IMR-90 (cell line): ENCODE measurements around the gene VEGFA. TPM values are rescaled to one million over a fixed set of nuclear protein-coding genes. Genes with fewer than 3 reads are reported as not detected.
A peak's percentile ranks its signal among the peaks of the same experiment; 100 is the strongest.

Experiments used
- ATAC-seq: fragments of 200-7000 bp; cut with Tn5 transposase; 2 replicates; pipeline ENCODE4 v1.9.1; 2020; ENCODE audit warnings: low read depth, mild to moderate bottlenecking, moderate library complexity
- BruUV-seq: library from RNA; stranded (reverse); fragments of 400-500 nt; replicated peaks from 2 replicates; lab custom pipeline; 2021; lab: Mats Ljungman, UMichigan
- CTCF ChIA-PET: fragments of 300-600 bp; formaldehyde crosslinking; extraction: SDS; loops from one replicate; lab custom pipeline; 2021; ENCODE audit warnings: antibody characterized with exemption; lab: Yijun Ruan, JAX
- POLR2A ChIA-PET: fragments of 300-600 bp; sonication (Branson Sonifier 250); formaldehyde crosslinking; loops from one replicate; lab custom pipeline; 2022; ENCODE audit warnings: antibody characterized with exemption; ENCODE audit not compliant: unreplicated experiment; lab: Charles Lee
- DNase-seq: peaks from one replicate; pipeline ENCODE4 v3.0.0; 2013
- H2AFZ ChIP-seq: replicated peaks from 2 replicates; pipeline ENCODE3; 2013; ENCODE audit warnings: low read length, mild to moderate bottlenecking; ENCODE audit not compliant: poor library complexity
- H2AK5ac ChIP-seq: 2 replicates; pipeline ENCODE4 v1.6.1; 2013; ENCODE audit warnings: low read depth, low read length, inconsistent platforms
- H2AK9ac ChIP-seq: replicated peaks from 2 replicates; pipeline ENCODE3; 2013; ENCODE audit warnings: mild to moderate bottlenecking, low read depth, low read length, moderate library complexity; ENCODE audit not compliant: poor library complexity
- H2BK120ac ChIP-seq: 2 replicates; pipeline ENCODE4 v1.6.1; 2013; ENCODE audit warnings: low read depth, low read length, inconsistent platforms
- H2BK15ac ChIP-seq: 3 replicates; pipeline ENCODE4 v1.6.1; 2013; ENCODE audit warnings: low read depth, low read length, inconsistent platforms
- H2BK20ac ChIP-seq: 2 replicates; pipeline ENCODE4 v1.6.1; 2013; ENCODE audit warnings: low read depth, mild to moderate bottlenecking, inconsistent platforms, low read length, moderate library complexity
- H2BK5ac ChIP-seq: 2 replicates; pipeline ENCODE4 v1.6.1; 2013; ENCODE audit warnings: mild to moderate bottlenecking, low read depth, low read length, inconsistent platforms; ENCODE audit not compliant: poor library complexity, severe bottlenecking
- H3K14ac ChIP-seq: replicated peaks from 2 replicates; pipeline ENCODE4 v1.6.1; 2013; ENCODE audit warnings: low read depth, low read length, inconsistent platforms
- H3K18ac ChIP-seq: 2 replicates; pipeline ENCODE4 v1.6.1; 2013; ENCODE audit warnings: low read depth, low read length, control low read depth
- H3K23ac ChIP-seq: 2 replicates; pipeline ENCODE4 v1.6.1; 2013; ENCODE audit warnings: low read depth, low read length, inconsistent platforms
- H3K27ac ChIP-seq: 2 replicates; pipeline ENCODE4 v1.5.1; 2013; ENCODE audit warnings: mild to moderate bottlenecking, control low read depth, low read length; ENCODE audit not compliant: insufficient read depth
- H3K27me3 ChIP-seq: 2 replicates; pipeline ENCODE4 v1.6.1; 2013; ENCODE audit warnings: low read length; ENCODE audit not compliant: control insufficient read depth, insufficient read depth
- H3K36me3 ChIP-seq: 2 replicates; pipeline ENCODE4 v1.6.1; 2013; ENCODE audit warnings: low read length, mixed read lengths; ENCODE audit not compliant: control insufficient read depth, insufficient read depth
- H3K4ac ChIP-seq: 2 replicates; pipeline ENCODE4 v1.6.1; 2013; ENCODE audit warnings: low read depth, low read length, inconsistent platforms
- H3K4me1 ChIP-seq: 2 replicates; pipeline ENCODE4 v1.6.1; 2013; ENCODE audit warnings: low read length, mixed read lengths; ENCODE audit not compliant: control insufficient read depth, insufficient read depth
- H3K4me2 ChIP-seq: 2 replicates; pipeline ENCODE4 v1.6.1; 2013; ENCODE audit warnings: low read depth, mild to moderate bottlenecking, control low read depth, low read length, moderate library complexity
- H3K4me3 ChIP-seq: 2 replicates; pipeline ENCODE4 v1.5.1; 2013; ENCODE audit warnings: low read depth, mild to moderate bottlenecking, control low read depth, low read length, moderate library complexity; ENCODE audit not compliant: insufficient read depth
- H3K56ac ChIP-seq: 2 replicates; pipeline ENCODE4 v1.6.1; 2013; ENCODE audit warnings: low read length, inconsistent platforms; ENCODE audit not compliant: insufficient read depth; ENCODE audit errors: extremely low read depth
- H3K79me1 ChIP-seq, 2 experiments: 2 replicates each; pipeline ENCODE4 v1.6.1; 2013; ENCODE audit warnings: low read length in 2 of 2, inconsistent platforms in 1 of 2, low read depth in 1 of 2
- H3K9ac ChIP-seq: 2 replicates; pipeline ENCODE4 v1.6.1; 2013; ENCODE audit warnings: low read depth, low read length, control low read depth
- H3K9me1 ChIP-seq: 2 replicates; pipeline ENCODE4 v1.6.1; 2013; ENCODE audit warnings: low read length, inconsistent platforms; ENCODE audit not compliant: insufficient read depth
- H3K9me3 ChIP-seq: 2 replicates; pipeline ENCODE4 v1.6.1; 2013; ENCODE audit warnings: low read length; ENCODE audit not compliant: control insufficient read depth, insufficient read depth
- H4K20me1 ChIP-seq: 2 replicates; pipeline ENCODE4 v1.6.1; 2013; ENCODE audit warnings: low read length, inconsistent platforms; ENCODE audit not compliant: insufficient read depth
- H4K5ac ChIP-seq: 2 replicates; pipeline ENCODE4 v1.6.1; 2013; ENCODE audit warnings: mild to moderate bottlenecking, low read depth, low read length, control low read depth
- H4K8ac ChIP-seq, 2 experiments: 2 replicates each; pipeline ENCODE4 v1.6.1; 2013; ENCODE audit warnings: low read depth in 2 of 2, low read length in 2 of 2, control low read depth in 1 of 2, inconsistent platforms in 1 of 2
- H4K91ac ChIP-seq: 2 replicates; pipeline ENCODE4 v1.6.1; 2013; ENCODE audit warnings: low read depth, low read length, inconsistent platforms; ENCODE audit not compliant: insufficient read depth
- CTCF ChIP-seq: conservative IDR thresholded peaks from 2 replicates; pipeline ENCODE4 v1.5.1; 2012; ENCODE audit warnings: mild to moderate bottlenecking, low read depth, low read length, improper control_type of control experiment
- MAFK ChIP-seq: IDR thresholded peaks from 2 replicates; pipeline ENCODE4 v1.6.1; 2012; ENCODE audit warnings: low read depth, low read length, improper control_type of control experiment
- RAD21 ChIP-seq: IDR thresholded peaks from 2 replicates; pipeline ENCODE4 v1.6.1; 2012; ENCODE audit warnings: low read length, improper control_type of control experiment
- WGBS, 2 experiments: methylation state at CpG; one replicate each; pipeline versions ENCODE4 v1.1.5 to v1.1.7; 2013; ENCODE audit warnings: missing lambda C conversion rate in 2 of 2; ENCODE audit not compliant: insufficient read length in 1 of 2; ENCODE audit errors: extremely low coverage in 2 of 2; 5-methylcytosine and 5-hydroxymethylcytosine counted together
- dilution Hi-C: fragments of 300-500 bp; cut with HindIII; formaldehyde crosslinking; loops from one replicate; pipeline ENCODE4 v1.14.3; 2018; ENCODE audit warnings: low sequenced_read_pairs; ENCODE audit not compliant: unreplicated experiment
- in situ Hi-C: fragments of 300-500 bp; cut with MboI; formaldehyde crosslinking; loops from 3 replicates; pipeline ENCODE4 v1.14.3; 2019; ENCODE audit warnings: low sequenced_read_pairs, inconsistent platforms, mixed read lengths
- intact Hi-C: fragments of 100-400 bp; cut with micrococcal nuclease; formaldehyde crosslinking; loops from 2 replicates; pipeline ENCODE4 v1.10.0; 2022
- polyA plus RNA-seq, 3 experiments: library from polyadenylated mRNA; depleted of rRNA; stranded (reverse); fragments of >200 nt; gene quantifications; 2 replicates each; pipeline ENCODE4 v1.2.3, GENCODE V29; 2012; ENCODE audit warnings: low replicate concordance in 1 of 3
- total RNA-seq: library from RNA; depleted of rRNA; stranded (reverse); fragments of >200 nt; gene quantifications from 2 replicates; pipeline ENCODE4 v1.2.3, GENCODE V29; 2012

VEGFA gene
- total and polyA plus RNA-seq, 2 of the 4 experiments (the other 2 are of a cell fraction), result 190 to 234 TPM

- Histone ChIP-seq H4K5ac (no peak overlapping the region), H2BK15ac (peak overlapping the region; percentile 19; the same call in 1 of the 3 replicates), H3K4me1 (peaks cover 23% of the 10 kb centered on the region), H3K9me1 (peaks cover 29% of the 10 kb centered on the region), H3K79me1 (peaks cover 30 to 79% of the 10 kb centered on the region in 2 experiments), H3K4me3 (peak overlapping the region; percentile 94), H4K20me1 (peaks cover 92% of the 10 kb centered on the region), H2AK5ac (peak overlapping the region; percentile 87), H3K18ac (peak overlapping the region; percentile 26; the same call in 1 of the 2 replicates), H3K9ac (peak overlapping the region; percentile 97), H3K9me3 (no peaks in the 10 kb centered on the region), H2BK5ac (peak overlapping the region; percentile 41), H3K4ac (peak overlapping the region; percentile 67), H2BK20ac (no peak overlapping the region), H3K4me2 (peak overlapping the region; percentile 95), H3K36me3 (peaks cover 61% of the 10 kb centered on the region), H3K27me3 (no peaks in the 10 kb centered on the region), H3K14ac (peak overlapping the region; percentile 91), H3K56ac (peak overlapping the region; percentile 35), H2BK120ac (0 out of 2 replicates have a peak overlapping the region, but pooled peaks have one; percentile 5), H2AFZ (peak overlapping the region; percentile 89), H3K27ac (peak overlapping the region; percentile 92), H2AK9ac (peak overlapping the region; percentile 95), H4K91ac (no peak overlapping the region), H4K8ac (peak overlapping the region in 1 of 2 experiments; percentile 44; a peak in 3 of 4 replicates), H3K23ac (peak overlapping the region; percentile 80)
- CTCF ChIA-PET, result interaction anchor here (0.6 to 2.0 kb wide), 11 partner anchors 10 to 304 kb away, joined by 3 to 6 read pairs (median 3); no protein-coding TSS in a partner anchor
- no peak for ATAC-seq
- WGBS, 2 experiments, result 60% methylated on average over 1 of the region's 12 CpGs; no CpG with 5 or more reads in 1 of the 2 experiments
- BruUV-seq, result no TSS peak
- intact Hi-C loops (loop anchor here (1.0 to 5.0 kb wide), 6 partner anchors 50 to 223 kb away; partner anchors contain the start of genes GTPBP2 and MRPS18A), dilution Hi-C loops (no loop called here), in situ Hi-C loops (loop anchor here (5.0 kb wide), 1 partner anchor 298 kb away; no protein-coding TSS in a partner anchor)
- TF ChIP-seq CTCF (no peak), RAD21 (no peak), MAFK (no peak)
- DNase-seq, result no peak
- POLR2A ChIA-PET, result no interaction called here
Measured at GRCh38 chr6:43773980-43774775, 4.2 kb downstream of the VEGFA start.
